ENCODE data around the gene GREM2. TPM values are rescaled to one million over a fixed set of nuclear protein-coding genes. Genes with fewer than 3 reads are reported as not detected.

Gene GREM2
- total RNA-seq, 1 experiment from 2014 or later, result not detected

DNA sequence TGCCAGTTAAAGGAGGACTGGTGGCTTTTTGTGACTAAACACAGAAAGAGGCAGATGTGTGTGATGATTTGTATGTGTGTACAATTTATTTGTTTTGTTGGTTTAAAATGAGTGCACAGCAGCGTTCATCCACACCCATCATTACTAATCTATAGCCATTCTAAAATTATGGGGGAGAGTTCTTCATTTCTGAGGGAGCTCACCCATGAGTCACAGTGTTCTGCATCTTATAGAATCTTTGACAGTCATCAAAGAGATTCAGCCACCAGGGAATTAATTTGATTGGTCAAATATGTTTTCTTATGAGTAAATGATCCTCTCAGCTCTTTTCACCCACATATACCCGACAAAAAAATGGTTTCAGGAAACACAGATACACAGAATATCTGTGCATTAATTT is 147.9 kb downstream of the GREM2 start:
- Histone ChIP-seq H3K27me3 (replicated peaks; ENCODE audit: insufficient read depth, low read depth, low read length, poor library complexity) (no peaks in the 10 kb centered on the region), H3K4me3 (ENCODE audit: low read depth, low read length, poor library complexity, severe bottlenecking) (no peak overlapping the region), H3K27ac (ENCODE audit: low read depth, low read length, poor library complexity, severe bottlenecking) (no peak overlapping the region), H3K9me3 (ENCODE audit: low read depth, low read length, poor library complexity, severe bottlenecking) (no peaks in the 10 kb centered on the region), H3K4me1 (ENCODE audit: insufficient read depth, low read length, poor library complexity, severe bottlenecking) (peaks cover 6% of the 10 kb centered on the region), H3K36me3 (ENCODE audit: insufficient read depth, low read length, poor library complexity, severe bottlenecking) (no peaks in the 10 kb centered on the region)
- no TSS peak for BruUV-seq (replicated peaks)
- ChIA-PET POLR2A (ENCODE audit: low non-redundant PET) (no interaction called here), CTCF (no interaction called here)
- DNase-seq (ENCODE audit: low spot score), result no peak
- TF ChIP-seq EZH2 (IDR thresholded peaks at IDR 0.05; ENCODE audit: borderline replicate concordance, low read depth, low read length, poor library complexity, severe bottlenecking) (no peak), CTCF (conservative IDR thresholded peaks at IDR 0.05; ENCODE audit: low read depth, low read length) (no peak)
- intact Hi-C loops (cut with micrococcal nuclease; ENCODE audit: unreplicated experiment), result no loop called here

- BruUV-seq (replicated peaks), result no TSS peak
- no peaks in the 10 kb centered on the region for H3K36me3 ChIP-seq (ENCODE audit: insufficient read depth, low read length, poor library complexity, severe bottlenecking)
- H3K4me1 ChIP-seq (ENCODE audit: insufficient read depth, low read length, poor library complexity, severe bottlenecking), result peaks cover 6% of the 10 kb centered on the region
- H3K9me3 ChIP-seq (ENCODE audit: low read depth, low read length, poor library complexity, severe bottlenecking), result no peaks in the 10 kb centered on the region
- no peak for TF ChIP-seq EZH2 (IDR thresholded peaks at IDR 0.05; ENCODE audit: borderline replicate concordance, low read depth, low read length, poor library complexity, severe bottlenecking)
- no peak for TF ChIP-seq CTCF (conservative IDR thresholded peaks at IDR 0.05; ENCODE audit: low read depth, low read length)
- H3K27ac ChIP-seq (ENCODE audit: low read depth, low read length, poor library complexity, severe bottlenecking), result no peak overlapping the region
- CTCF ChIA-PET, result no interaction called here
- H3K27me3 ChIP-seq (replicated peaks; ENCODE audit: insufficient read depth, low read depth, low read length, poor library complexity), result no peaks in the 10 kb centered on the region
- H3K4me3 ChIP-seq (ENCODE audit: low read depth, low read length, poor library complexity, severe bottlenecking), result no peak overlapping the region
- intact Hi-C loops (cut with micrococcal nuclease; ENCODE audit: unreplicated experiment), result no loop called here
- peak; percentile 84 for DNase-seq (ENCODE audit: low spot score)
- POLR2A ChIA-PET (ENCODE audit: low non-redundant PET), result no interaction called here
Measured at GRCh38 chr1:240462766-240463395, 149.1 kb downstream of the GREM2 start.

DNA sequence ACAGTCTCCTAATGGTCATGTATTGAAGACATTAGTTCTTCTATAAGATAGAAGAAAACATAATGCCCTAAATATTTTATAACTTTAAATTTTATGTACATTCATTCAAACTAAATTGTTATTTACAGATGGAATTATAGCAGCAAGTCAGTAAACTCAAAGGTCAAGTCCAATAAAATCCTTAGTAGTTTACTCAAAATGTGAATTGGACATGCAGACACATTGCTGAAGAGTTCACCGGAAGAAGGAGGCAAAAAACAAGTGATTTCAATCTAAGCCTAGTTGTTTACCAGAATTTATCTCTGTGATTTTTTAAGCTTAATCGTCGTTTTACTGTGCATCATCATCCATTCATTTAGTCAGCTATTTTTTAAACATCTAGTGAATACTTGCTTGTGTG is 149.7 kb downstream of the GREM2 start:
- H3K36me3 ChIP-seq (ENCODE audit: insufficient read depth, low read length, poor library complexity, severe bottlenecking), result no peaks in the 10 kb centered on the region
- no peaks in the 10 kb centered on the region for H3K27me3 ChIP-seq (replicated peaks; ENCODE audit: insufficient read depth, low read depth, low read length, poor library complexity)
- no peak overlapping the region for H3K27ac ChIP-seq (ENCODE audit: low read depth, low read length, poor library complexity, severe bottlenecking)
- CTCF ChIA-PET, result no interaction called here
- no peak overlapping the region for H3K4me3 ChIP-seq (ENCODE audit: low read depth, low read length, poor library complexity, severe bottlenecking)
- TF ChIP-seq EZH2 (IDR thresholded peaks at IDR 0.05; ENCODE audit: borderline replicate concordance, low read depth, low read length, poor library complexity, severe bottlenecking), result no peak
- TF ChIP-seq CTCF (conservative IDR thresholded peaks at IDR 0.05; ENCODE audit: low read depth, low read length), result no peak
- intact Hi-C loops (cut with micrococcal nuclease; ENCODE audit: unreplicated experiment), result no loop called here
- POLR2A ChIA-PET (ENCODE audit: low non-redundant PET), result no interaction called here
- no TSS peak for BruUV-seq (replicated peaks)
- H3K9me3 ChIP-seq (ENCODE audit: low read depth, low read length, poor library complexity, severe bottlenecking), result no peaks in the 10 kb centered on the region
- DNase-seq (ENCODE audit: low spot score), result no peak
- peaks cover 6% of the 10 kb centered on the region for H3K4me1 ChIP-seq (ENCODE audit: insufficient read depth, low read length, poor library complexity, severe bottlenecking)
